GM20000 (cell line): ENCODE measurements around the gene MPRIP.
"Not testable (repeated sequence)": the region's sequence is repeated elsewhere in the genome, so short reads cannot be mapped to it uniquely, and the experiment has no call there.

Experiments used
- DNase-seq: peaks from one replicate; pipeline ENCODE4 v3.0.0; 2012; ENCODE audit warnings: low spot score
- CTCF ChIP-seq: IDR thresholded peaks from 2 replicates; pipeline ENCODE4 v1.5.1; 2012; ENCODE audit warnings: mild to moderate bottlenecking, control low read depth; ENCODE audit errors: extremely low read depth, missing control alignments

MPRIP gene

DNA sequence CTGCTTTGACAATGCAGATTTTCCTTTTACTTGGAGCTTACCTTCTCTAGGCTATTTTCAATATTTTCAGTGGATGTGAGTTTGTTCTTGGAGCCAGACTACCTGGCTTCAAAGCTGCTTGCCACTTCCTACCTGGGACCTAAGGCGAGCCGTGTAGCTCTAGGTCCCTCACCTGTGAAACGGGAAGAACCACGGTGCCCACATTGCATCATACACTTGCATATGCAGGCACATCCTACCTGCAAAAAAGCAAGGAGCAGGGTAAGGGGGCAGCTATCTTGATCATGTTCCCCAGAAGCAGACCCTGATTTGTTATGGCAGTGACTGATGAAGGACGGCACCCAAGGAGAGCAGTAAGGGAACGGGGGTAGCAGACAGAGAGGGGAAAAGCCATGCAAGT is 27.0 kb upstream of the MPRIP start:
- TF ChIP-seq CTCF = no peak
- DNase-seq = no peak

- not testable (repeated sequence) for DNase-seq
Measured at GRCh38 chr17:17016199-17017197, 25.8 kb upstream of the MPRIP start.

- TF ChIP-seq CTCF = no peak
- no peak for DNase-seq
Measured at GRCh38 chr17:17017343-17018014, 24.8 kb upstream of the MPRIP start.

- TF ChIP-seq CTCF = no peak
- no peak for DNase-seq
Measured at GRCh38 chr17:17018021-17018441, 24.2 kb upstream of the MPRIP start.

GRCh38 chr17:17018612-17019429 is 23.4 kb upstream of the MPRIP start:
- TF ChIP-seq CTCF = no peak
- no peak for DNase-seq

GRCh38 chr17:17019430-17019762 is 22.9 kb upstream of the MPRIP start:
- TF ChIP-seq CTCF = no peak
- no peak for DNase-seq

DNA sequence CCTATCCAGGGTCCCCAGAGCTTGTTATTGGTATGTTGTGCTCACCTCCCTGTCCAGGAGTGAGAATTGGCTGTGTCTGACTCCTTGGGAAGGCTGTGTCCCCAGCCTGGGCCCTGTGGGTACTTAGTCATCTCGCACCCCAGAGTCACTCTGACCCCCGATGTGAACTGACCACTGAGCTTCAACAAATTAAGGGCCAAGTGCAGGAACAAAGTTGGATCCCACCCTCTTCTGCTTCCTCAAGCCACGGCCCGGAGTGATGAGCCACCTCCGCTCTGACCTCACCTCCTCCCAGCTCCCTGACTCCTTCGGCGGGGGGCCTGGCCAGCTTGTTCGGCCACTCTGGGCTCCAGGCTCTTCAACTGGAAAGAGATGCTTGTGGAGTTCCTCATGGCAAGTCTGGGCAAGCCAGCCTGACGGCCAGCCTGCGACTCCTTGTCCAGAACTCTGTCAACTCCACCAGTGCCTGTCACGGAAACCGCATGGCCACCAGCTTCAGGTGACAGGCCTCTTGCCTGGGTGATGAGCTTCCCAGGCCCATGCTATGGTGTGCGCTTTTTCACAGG is 22.3 kb upstream of the MPRIP start:
- no peak for TF ChIP-seq CTCF

More for the DNA sequence above, 22.3 kb upstream of the MPRIP start:
- DNase-seq = no peak
